HG03025 (cell line): ENCODE data around the gene GP9.
"Not testable (repeated sequence)": the region's sequence is repeated elsewhere in the genome, so short reads cannot be mapped to it uniquely, and the experiment has no call there.

ENCODE experiments used
- ATAC-seq: cut with Tn5 transposase; IDR thresholded peaks from one replicate; pipeline ENCODE4 v1.9.1; 2021; ENCODE audit warnings: mild to moderate bottlenecking, moderate library complexity; ENCODE audit not compliant: unreplicated experiment, low FRiP score

The GP9 gene

GRCh38 chr3:129068291-129068886, 7.8 kb downstream of the GP9 start:
- no peak for ATAC-seq

GRCh38 chr3:129069313-129070085, 8.9 kb downstream of the GP9 start:
- not testable (repeated sequence) for ATAC-seq

GRCh38 chr3:129070086-129070885, 9.7 kb downstream of the GP9 start:
- ATAC-seq: no peak

GRCh38 chr3:129077222-129077621, 16.6 kb downstream of the GP9 start:
- no peak for ATAC-seq

GRCh38 chr3:129078510-129078909, 17.9 kb downstream of the GP9 start:
- ATAC-seq: no peak

- no peak for ATAC-seq
Measured at GRCh38 chr3:129081503-129081902, 20.9 kb downstream of the GP9 start.

GRCh38 chr3:129082026-129082425, 21.4 kb downstream of the GP9 start:
- ATAC-seq: no peak

- no peak for ATAC-seq
Measured at GRCh38 chr3:129084501-129084900, 23.9 kb downstream of the GP9 start.

- ATAC-seq: no peak
Measured at GRCh38 chr3:129085165-129085715, 24.7 kb downstream of the GP9 start.

- ATAC-seq: no peak
Measured at GRCh38 chr3:129085818-129086217, 25.2 kb downstream of the GP9 start.

GRCh38 chr3:129087138-129087702, 26.6 kb downstream of the GP9 start:
- no peak for ATAC-seq

- not testable (repeated sequence) for ATAC-seq
Measured at GRCh38 chr3:129087904-129088303, 27.3 kb downstream of the GP9 start.

- ATAC-seq: not testable (repeated sequence)
Measured at GRCh38 chr3:129088312-129088711, 27.7 kb downstream of the GP9 start.

GRCh38 chr3:129095285-129095684, 34.7 kb downstream of the GP9 start:
- ATAC-seq: no peak

GRCh38 chr3:129100274-129100673, 39.7 kb downstream of the GP9 start:
- ATAC-seq: no peak

GRCh38 chr3:129101370-129102138, 41.0 kb downstream of the GP9 start:
- ATAC-seq: no peak

- ATAC-seq: no peak
Measured at GRCh38 chr3:129103296-129103695, 42.7 kb downstream of the GP9 start.

- ATAC-seq: no peak
Measured at GRCh38 chr3:129104051-129104450, 43.5 kb downstream of the GP9 start.

- ATAC-seq: no peak
Measured at GRCh38 chr3:129104498-129105079, 44.0 kb downstream of the GP9 start.

GRCh38 chr3:129105862-129106261, 45.3 kb downstream of the GP9 start:
- ATAC-seq: no peak
